ENCODE measurements around the gene PCDHA12.
A peak's percentile ranks its signal among the peaks of the same experiment; 100 is the strongest.
"Not testable (repeated sequence)": the region's sequence is repeated elsewhere in the genome, so short reads cannot be mapped to it uniquely, and the experiment has no call there.

The PCDHA12 gene

GRCh38 chr5:140857177-140857986 lies 17.7 kb upstream of the PCDHA12 start:
- no peak for DNase-seq

- no peak for DNase-seq
These were observed 17.2 kb upstream of the PCDHA12 start for GRCh38 chr5:140857987-140858240.

GRCh38 chr5:140862441-140863295 lies 12.4 kb upstream of the PCDHA12 start:
- no peak for DNase-seq

- DNase-seq = no peak
These were observed 6.2 kb upstream of the PCDHA12 start, which contains the start of gene PCDHA11 for GRCh38 chr5:140868721-140869554. TSS of gene PCDHA11 (plus strand) at chr5:140868957. CDS start at chr5:140869104, 147 bp downstream.

- no peak for DNase-seq
These were observed 5.6 kb upstream of the PCDHA12 start for GRCh38 chr5:140869555-140869886.

- no peak for DNase-seq
These were observed 4.6 kb upstream of the PCDHA12 start for GRCh38 chr5:140870221-140871201.

GRCh38 chr5:140876541-140877261 lies 1.6 kb downstream of the PCDHA12 start:
- not testable (repeated sequence) for DNase-seq

GRCh38 chr5:140877262-140877581 lies 2.1 kb downstream of the PCDHA12 start:
- no peak for DNase-seq

- DNase-seq = no peak
These were observed 6.9 kb downstream of the PCDHA12 start, which contains the start of gene PCDHA13 for GRCh38 chr5:140881889-140882590. TSS of gene PCDHA13 (plus strand) at chr5:140882124. CDS start at chr5:140882269, 145 bp downstream.

GRCh38 chr5:140882591-140882899 lies 7.4 kb downstream of the PCDHA12 start:
- DNase-seq = no peak

- no peak for DNase-seq
These were observed 8.3 kb downstream of the PCDHA12 start for GRCh38 chr5:140883373-140883772.

- no peak for DNase-seq
These were observed 9.0 kb downstream of the PCDHA12 start for GRCh38 chr5:140883927-140884697.

GRCh38 chr5:140916325-140916724 lies 41.2 kb downstream of the PCDHA12 start:
- DNase-seq = no peak

- no peak for DNase-seq
These were observed 48.5 kb downstream of the PCDHA12 start for GRCh38 chr5:140923601-140924000.

- no peak for DNase-seq
These were observed 50.8 kb downstream of the PCDHA12 start, which contains the start of gene PCDHAC1 for GRCh38 chr5:140925806-140926442. TSS of gene PCDHAC1 (plus strand) at chr5:140926299. CDS start at chr5:140926893, 594 bp downstream.

- DNase-seq = peak; percentile 60
These were observed 51.5 kb downstream of the PCDHA12 start for GRCh38 chr5:140926443-140927227.

GRCh38 chr5:140927228-140927573 lies 52.1 kb downstream of the PCDHA12 start:
- no peak for DNase-seq
